Right lung (tissue), 10 donors: ENCODE results near the gene ZNF534. TPM values are rescaled to one million over a fixed set of nuclear protein-coding genes. Genes with fewer than 3 reads are reported as not detected.
"Not testable (repeated sequence)": the region's sequence is repeated elsewhere in the genome, so short reads cannot be mapped to it uniquely, and the experiment has no call there.

Experiments used
- DNase-seq, 2 donors: peaks; one replicate each; pipeline ENCODE4 v3.0.0-alpha.2; 2013
- long read RNA-seq, 8 donors: transcript quantifications; one replicate each; lab custom pipeline, GENCODE V29; 2026
- polyA plus RNA-seq, 5 donors: library from polyadenylated mRNA; unstranded; fragments of 120-200 nt; gene quantifications; one replicate each; pipeline versions ENCODE4 v1.2.1 to v1.2.3, GENCODE V29; 2013; ENCODE audit warnings: inconsistent platforms in 1 of 5, low replicate concordance in 1 of 5; ENCODE audit not compliant: insufficient read length in 5 of 5, insufficient read depth in 1 of 5

Gene ZNF534
- polyA plus RNA-seq = 1 to 10 TPM in 1 of 5 donors, under 1 TPM in 4; 0.38 to 1.3 (median 0.60) TPM
- long read RNA-seq, donor 1 = 0 reads
- long read RNA-seq, donor 2 = 0 reads
- long read RNA-seq, donor 3 = 0 reads
- long read RNA-seq, donor 4 = 0 reads
- long read RNA-seq, donor 5 = 0 reads
- long read RNA-seq, donor 6 = 0 reads
- long read RNA-seq, donor 7 = 0 reads
- long read RNA-seq, donor 8 = 0 reads

- no peak for DNase-seq
Measured at GRCh38 chr19:52428937-52429336, at the start of gene ZNF534. Gene ZNF534, plus strand, starts transcription at chr19:52429148. Its CDS starts 2,327 bp downstream, at chr19:52431475.

GRCh38 chr19:52391135-52391534, 37.8 kb upstream of the ZNF534 start:
- no peak for DNase-seq

- peak; percentile 93 for DNase-seq
Measured at GRCh38 chr19:52397310-52398080, 31.5 kb upstream of the ZNF534 start, which contains the start of gene ZNF528. Gene ZNF528, plus strand, starts transcription at chr19:52397849. Its CDS starts 4,165 bp downstream, at chr19:52402014.

GRCh38 chr19:52398081-52398441, 30.9 kb upstream of the ZNF534 start:
- DNase-seq = peak in 1 of 2 donors; percentile 18

- no peak for DNase-seq
Measured at GRCh38 chr19:52410276-52410675, 18.7 kb upstream of the ZNF534 start.

GRCh38 chr19:52415711-52416110, 13.2 kb upstream of the ZNF534 start:
- no peak for DNase-seq

GRCh38 chr19:52442179-52442578, 13.2 kb downstream of the ZNF534 start:
- DNase-seq = no peak

- no peak for DNase-seq
Measured at GRCh38 chr19:52444506-52444905, 15.6 kb downstream of the ZNF534 start.

GRCh38 chr19:52451241-52451640, 22.3 kb downstream of the ZNF534 start:
- no peak for DNase-seq

- DNase-seq = peak; percentile 82 to 83
Measured at GRCh38 chr19:52453324-52454094, 24.6 kb downstream of the ZNF534 start, which contains the start of gene ZNF578. Gene ZNF578, plus strand, starts transcription at chr19:52453553. Its CDS starts 48,293 bp downstream, at chr19:52501846.

GRCh38 chr19:52464798-52465470, 36.0 kb downstream of the ZNF534 start:
- no peak for DNase-seq

GRCh38 chr19:52473655-52474350, 44.9 kb downstream of the ZNF534 start:
- DNase-seq = no peak

GRCh38 chr19:52474351-52475127, 45.6 kb downstream of the ZNF534 start:
- no peak for DNase-seq

GRCh38 chr19:52484111-52484743, 55.3 kb downstream of the ZNF534 start:
- not testable (repeated sequence) for DNase-seq

- not testable (repeated sequence) for DNase-seq
Measured at GRCh38 chr19:52485064-52485463, 56.1 kb downstream of the ZNF534 start.

GRCh38 chr19:52485561-52486240, 56.8 kb downstream of the ZNF534 start:
- not testable (repeated sequence) for DNase-seq

GRCh38 chr19:52492201-52492993, 63.4 kb downstream of the ZNF534 start:
- DNase-seq = peak in 1 of 2 donors; percentile 16

- DNase-seq = peak; percentile 15 to 21
Measured at GRCh38 chr19:52492994-52493470, 64.1 kb downstream of the ZNF534 start.
